AG04449 (cell line): Measurements from ENCODE around the gene RTF1.

ENCODE experiments used
- CTCF ChIA-PET: fragments of 350-600 bp; formaldehyde crosslinking; extraction: SDS; loops from one replicate; lab custom pipeline; 2021; ENCODE audit warnings: antibody characterized with exemption; lab: Yijun Ruan, JAX
- POLR2A ChIA-PET: fragments of 400-600, 350-600 bp; formaldehyde crosslinking; extraction: SDS; loops from one replicate; lab custom pipeline; 2020; ENCODE audit warnings: antibody characterized with exemption, inconsistent platforms; lab: Yijun Ruan, JAX
- DNase-seq: peaks from one replicate; pipeline ENCODE4 v3.0.0-alpha.2; 2010; ENCODE audit warnings: low read depth, low spot score
- H3K4me3 ChIP-seq: 2 replicates; pipeline ENCODE4 v1.5.1; 2011; ENCODE audit warnings: low read depth, mild to moderate bottlenecking, control low read depth, low read length
- CTCF ChIP-seq: IDR thresholded peaks from one replicate; pipeline ENCODE4 v1.5.1; 2011; ENCODE audit warnings: mild to moderate bottlenecking, moderate library complexity, low read length, control low read depth, inconsistent platforms; ENCODE audit not compliant: insufficient read depth; ENCODE audit errors: missing control alignments

Gene RTF1

GRCh38 chr15:41473418-41473817 lies 56.5 kb downstream of the RTF1 start:
- POLR2A ChIA-PET, result no interaction called here
- no peak overlapping the region for H3K4me3 ChIP-seq
- no peak for TF ChIP-seq CTCF
- no peak for DNase-seq
- CTCF ChIA-PET, result no interaction called here

- no peak for DNase-seq
- POLR2A ChIA-PET, result no interaction called here
- TF ChIP-seq CTCF, result no peak
- CTCF ChIA-PET, result interaction anchor here (3.9 kb wide), 1 partner anchor 8 kb away, joined by 34 read pairs; no protein-coding TSS in a partner anchor
- H3K4me3 ChIP-seq, result no peak overlapping the region
Measured at GRCh38 chr15:41474436-41474835, 57.5 kb downstream of the RTF1 start.

GRCh38 chr15:41474941-41475340 lies 58.0 kb downstream of the RTF1 start:
- no peak overlapping the region for H3K4me3 ChIP-seq
- POLR2A ChIA-PET, result no interaction called here
- CTCF ChIA-PET, result interaction anchor here (3.9 kb wide), 1 partner anchor 9 kb away, joined by 34 read pairs; no protein-coding TSS in a partner anchor
- TF ChIP-seq CTCF, result no peak
- DNase-seq, result no peak

- DNase-seq, result no peak
- H3K4me3 ChIP-seq, result no peak overlapping the region
- CTCF ChIA-PET, result interaction anchor here (0.8 to 3.9 kb wide), 2 partner anchors 10 to 12 kb away, joined by 3 to 34 read pairs; no protein-coding TSS in a partner anchor
- TF ChIP-seq CTCF, result no peak
- POLR2A ChIA-PET, result interaction anchor here (1.9 kb wide), 1 partner anchor 8 kb away, joined by 4 read pairs; no protein-coding TSS in a partner anchor
Measured at GRCh38 chr15:41476416-41477048, 59.6 kb downstream of the RTF1 start.

- ChIA-PET CTCF (interaction anchor here (1.3 to 2.8 kb wide), 3 partner anchors 14 to 424 kb away, joined by 3 to 12 read pairs (median 3); no protein-coding TSS in a partner anchor), POLR2A (no interaction called here)
- H3K4me3 ChIP-seq, result no peak overlapping the region
- no peak for DNase-seq
- TF ChIP-seq CTCF, result no peak
Measured at GRCh38 chr15:41480396-41481140, 63.7 kb downstream of the RTF1 start.

GRCh38 chr15:41482110-41482877 lies 65.4 kb downstream of the RTF1 start:
- no peak overlapping the region for H3K4me3 ChIP-seq
- DNase-seq, result no peak
- ChIA-PET CTCF (interaction anchor here (1.3 to 2.8 kb wide), 2 partner anchors 16 to 422 kb away, joined by 3 to 12 read pairs; no protein-coding TSS in a partner anchor), POLR2A (no interaction called here)
- TF ChIP-seq CTCF, result no peak
